ENCODE measurements around the gene MAP1B.

MAP1B gene

GRCh38 chr5:72107131-72107900, at the start of gene MAP1B:
MAP1B (plus strand) TSS chr5:72107475; CDS start chr5:72107532, 57 bp downstream.
- intact Hi-C loops (cut with DNase I; ENCODE audit: low total_unique reads) = loop anchor here (5.0 to 10.0 kb wide), 3 partner anchors 200 to 335 kb away; no protein-coding TSS in a partner anchor
- no peaks in the 10 kb centered on the region for H3K36me3 ChIP-seq
- TF ChIP-seq CTCF (IDR thresholded peaks at IDR 0.05) = no peak
- peak within 1 kb of the TSS; percentile 96 to 99 for H3K27ac ChIP-seq
- peak within 1 kb of the TSS; percentile 91 to 96 for H3K4me3 ChIP-seq
- H3K27me3 ChIP-seq = no peaks in the 10 kb centered on the region
- DNase-seq = peak; percentile 64 to 83
- peaks cover 0 to 44% (median 12%) of the 10 kb centered on the region in 4 donors for H3K4me1 ChIP-seq
- H3K9me3 ChIP-seq = no peaks in the 10 kb centered on the region

GRCh38 chr5:72057816-72058215, 49.5 kb upstream of the MAP1B start:
- Histone ChIP-seq H3K4me1 (no peaks in the 10 kb centered on the region), H3K9me3 (no peaks in the 10 kb centered on the region), H3K4me3 (no peak overlapping the region), H3K27me3 (no peaks in the 10 kb centered on the region), H3K27ac (no peak overlapping the region), H3K36me3 (no peaks in the 10 kb centered on the region)
- TF ChIP-seq CTCF (IDR thresholded peaks at IDR 0.05) = no peak
- DNase-seq = no peak
- intact Hi-C loops (cut with DNase I; ENCODE audit: low total_unique reads) = no loop called here

GRCh38 chr5:72063219-72063819, 44.0 kb upstream of the MAP1B start:
- H3K9me3 ChIP-seq = no peaks in the 10 kb centered on the region
- no peaks in the 10 kb centered on the region for H3K27me3 ChIP-seq
- no peaks in the 10 kb centered on the region for H3K36me3 ChIP-seq
- no peak overlapping the region for H3K4me3 ChIP-seq
- H3K27ac ChIP-seq = no peak overlapping the region
- DNase-seq = no peak
- TF ChIP-seq CTCF (IDR thresholded peaks at IDR 0.05) = no peak
- intact Hi-C loops (cut with DNase I; ENCODE audit: low total_unique reads) = no loop called here
- no peaks in the 10 kb centered on the region for H3K4me1 ChIP-seq

GRCh38 chr5:72064801-72065570, 42.3 kb upstream of the MAP1B start:
- Histone ChIP-seq H3K36me3 (no peaks in the 10 kb centered on the region), H3K9me3 (no peaks in the 10 kb centered on the region), H3K4me1 (no peaks in the 10 kb centered on the region), H3K4me3 (no peak overlapping the region), H3K27ac (no peak overlapping the region), H3K27me3 (no peaks in the 10 kb centered on the region)
- intact Hi-C loops (cut with DNase I; ENCODE audit: low total_unique reads) = no loop called here
- no peak for DNase-seq
- TF ChIP-seq CTCF (IDR thresholded peaks at IDR 0.05) = no peak

- no peaks in the 10 kb centered on the region for H3K36me3 ChIP-seq
- no peak overlapping the region for H3K27ac ChIP-seq
- H3K4me1 ChIP-seq = no peaks in the 10 kb centered on the region
- no peak overlapping the region for H3K4me3 ChIP-seq
- no peak for DNase-seq
- TF ChIP-seq CTCF (IDR thresholded peaks at IDR 0.05) = no peak
- intact Hi-C loops (cut with DNase I; ENCODE audit: low total_unique reads) = no loop called here
- no peaks in the 10 kb centered on the region for H3K27me3 ChIP-seq
- no peaks in the 10 kb centered on the region for H3K9me3 ChIP-seq
Measured at GRCh38 chr5:72065751-72066255, 41.5 kb upstream of the MAP1B start.
